ENCODE results near the gene NCKIPSD. TPM values are rescaled to one million over a fixed set of nuclear protein-coding genes. Genes with fewer than 3 reads are reported as not detected.

The NCKIPSD gene
- total RNA-seq, 6 experiments from 2014 or later: 6.8 to 27.3 (median 12.3) TPM

DNA sequence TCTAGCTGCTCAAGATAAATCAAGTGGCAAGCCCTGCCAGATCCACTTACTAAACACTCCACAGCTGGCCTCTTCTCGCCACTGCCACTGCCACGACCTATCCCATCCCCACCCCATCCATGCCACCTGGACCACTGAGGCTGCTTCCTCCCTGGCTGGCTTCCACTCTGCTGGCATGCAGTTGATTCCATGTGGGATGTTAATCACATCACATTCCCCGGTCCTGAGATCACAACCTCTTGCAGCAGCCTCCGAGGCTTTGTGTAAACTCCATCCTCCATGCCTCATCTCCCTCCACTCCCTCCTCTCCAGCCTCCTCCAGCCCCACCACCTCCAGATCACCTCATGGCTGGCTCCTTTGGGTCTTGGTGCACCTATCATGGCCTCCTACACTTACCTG lies 7.7 kb downstream of the NCKIPSD start:
- ATAC-seq (no peak), DNase-seq (no peak)
- Histone ChIP-seq H3K36me3 (peaks cover 0 to 11% (median 10%) of the 10 kb centered on the region in 4 donors), H3K9me3 (no peaks in the 10 kb centered on the region), H3K4me1 (peaks cover 0 to 3% (median 0%) of the 10 kb centered on the region in 4 donors), H3K27me3 (no peaks in the 10 kb centered on the region), H3K27ac (no peak overlapping the region), H3K4me3 (no peak overlapping the region)
- TF ChIP-seq CTCF (IDR thresholded peaks at IDR 0.05) (no peak), POLR2A (IDR thresholded peaks at IDR 0.05) (no peak)
- 80% methylated on average over 4 of the region's 4 CpGs for WGBS (ENCODE audit: insufficient coverage, low coverage, low lambda C conversion rate, missing lambda C conversion rate)
- intact Hi-C loops (cut with DNase I): no loop called here

GRCh38 chr3:48674505-48674904 lies 11.2 kb downstream of the NCKIPSD start:
- ATAC-seq: peak in 2 of 4 donors; percentile 8 to 18
- H3K27me3 ChIP-seq: no peaks in the 10 kb centered on the region

GRCh38 chr3:48672522-48672921 lies 13.2 kb downstream of the NCKIPSD start:
- WGBS (ENCODE audit: insufficient coverage, low coverage, low lambda C conversion rate, missing lambda C conversion rate): 56% methylated on average over 1 of the region's 1 CpG
- intact Hi-C loops (cut with DNase I): no loop called here
- no peak for ATAC-seq

More at GRCh38 chr3:48674505-48674904, 11.2 kb downstream of the NCKIPSD start:
- no peak for TF ChIP-seq CTCF (IDR thresholded peaks at IDR 0.05)
- no peak overlapping the region for H3K4me3 ChIP-seq
- H3K9me3 ChIP-seq: no peaks in the 10 kb centered on the region
- peaks cover 0 to 5% (median 4%) of the 10 kb centered on the region in 4 donors for H3K36me3 ChIP-seq
- intact Hi-C loops (cut with DNase I): no loop called here
- H3K4me1 ChIP-seq: no peaks in the 10 kb centered on the region
- no peak overlapping the region for H3K27ac ChIP-seq
- DNase-seq: no peak
- WGBS (ENCODE audit: insufficient coverage, low coverage, low lambda C conversion rate, missing lambda C conversion rate): 94% methylated on average over 6 of the region's 9 CpGs

DNA sequence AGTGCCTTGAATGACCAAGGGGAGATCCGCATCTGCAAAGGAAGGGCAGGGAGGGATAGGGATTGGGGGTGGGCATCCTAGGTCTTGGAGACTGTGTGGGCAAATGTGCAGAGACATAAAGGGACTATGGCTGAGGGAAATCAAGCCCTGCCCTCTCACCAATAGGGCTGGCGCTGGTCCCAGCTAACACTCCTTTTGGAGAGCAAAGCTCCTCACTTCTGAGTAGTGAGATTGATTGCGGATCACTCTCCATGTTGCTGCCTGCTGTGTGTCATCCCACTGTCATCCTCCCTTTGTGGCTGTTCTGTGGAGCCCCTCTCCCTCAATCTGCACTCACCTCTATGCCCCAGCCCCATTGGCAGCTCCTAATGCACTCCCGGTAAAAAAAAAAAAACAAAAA lies 20.8 kb downstream of the NCKIPSD start:
- Histone ChIP-seq H3K27me3 (peaks cover 0 to 10% of the 10 kb centered on the region in 2 donors), H3K4me3 (no peak overlapping the region), H3K36me3 (no peaks in the 10 kb centered on the region), H3K9me3 (no peaks in the 10 kb centered on the region), H3K27ac (no peak overlapping the region), H3K4me1 (peaks cover 0 to 17% (median 4%) of the 10 kb centered on the region in 4 donors)
- no peak for DNase-seq
- TF ChIP-seq CTCF (IDR thresholded peaks at IDR 0.05) (no peak), POLR2A (IDR thresholded peaks at IDR 0.05) (no peak)
- ATAC-seq: no peak
- 90% methylated on average over 1 of the region's 4 CpGs for WGBS (ENCODE audit: insufficient coverage, low coverage, low lambda C conversion rate, missing lambda C conversion rate)
- intact Hi-C loops (cut with DNase I): no loop called here

More at GRCh38 chr3:48672522-48672921, 13.2 kb downstream of the NCKIPSD start:
- Histone ChIP-seq H3K36me3 (no peaks in the 10 kb centered on the region), H3K4me1 (no peaks in the 10 kb centered on the region), H3K9me3 (no peaks in the 10 kb centered on the region), H3K27ac (no peak overlapping the region), H3K27me3 (no peaks in the 10 kb centered on the region), H3K4me3 (no peak overlapping the region)
- DNase-seq: no peak
- TF ChIP-seq POLR2A (IDR thresholded peaks at IDR 0.05): no peak
- TF ChIP-seq CTCF (IDR thresholded peaks at IDR 0.05): no peak

- Histone ChIP-seq H3K4me1 (peaks cover 0 to 17% (median 4%) of the 10 kb centered on the region in 4 donors), H3K36me3 (no peaks in the 10 kb centered on the region), H3K4me3 (no peak overlapping the region), H3K27me3 (peaks cover 0 to 10% of the 10 kb centered on the region in 2 donors), H3K27ac (no peak overlapping the region), H3K9me3 (no peaks in the 10 kb centered on the region)
- no peak for ATAC-seq
- intact Hi-C loops (cut with DNase I): no loop called here
- no peak for DNase-seq
- WGBS (ENCODE audit: insufficient coverage, low coverage, low lambda C conversion rate, missing lambda C conversion rate): 86% methylated on average over 7 of the region's 11 CpGs
- TF ChIP-seq POLR2A (IDR thresholded peaks at IDR 0.05) (no peak), CTCF (IDR thresholded peaks at IDR 0.05) (no peak)
Measured at GRCh38 chr3:48664313-48664644, 21.4 kb downstream of the NCKIPSD start.

Data from right lobe of liver (tissue), 6 donors.